ENCODE results near the gene GID8. TPM values are rescaled to one million over a fixed set of nuclear protein-coding genes. Genes with fewer than 3 reads are reported as not detected.

GID8 gene
- total and polyA plus RNA-seq, 12 donors, result 9.4 to 38.5 (median 22.3) TPM

DNA sequence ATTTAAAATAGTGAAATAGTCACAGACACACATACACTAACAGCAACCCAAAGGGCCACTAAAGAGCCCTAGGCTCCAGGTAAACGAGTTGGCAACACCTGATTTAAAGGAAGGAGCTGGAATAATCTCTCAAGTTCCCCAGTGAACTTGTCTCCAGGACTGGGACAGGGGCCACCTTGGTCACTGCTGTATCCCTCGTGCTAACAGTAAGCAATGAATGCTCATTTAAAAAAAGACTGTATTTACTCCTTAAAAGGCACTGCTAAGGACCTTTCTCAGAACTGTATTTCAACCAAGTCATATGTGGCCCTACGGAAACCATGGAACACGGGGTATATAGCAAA lies 12.9 kb upstream of the GID8 start:
- no peaks in the 10 kb centered on the region for H3K36me3 ChIP-seq (replicated peaks in 1 of 2)
- intact Hi-C loops (cut with DNase I), result no loop called here
- H3K27ac ChIP-seq, result peak overlapping the region; percentile 89 to 100 (median 96)
- H3K27me3 ChIP-seq, result no peaks in the 10 kb centered on the region
- peaks cover 46 to 84% of the 10 kb centered on the region in 2 donors for H3K4me1 ChIP-seq (replicated peaks in 1 of 2)
- no peaks in the 10 kb centered on the region for H3K9me3 ChIP-seq (replicated peaks in 1 of 3)
- no peak for TF ChIP-seq POLR2A (IDR thresholded peaks at IDR 0.05)
- TF ChIP-seq, protein P1, sequence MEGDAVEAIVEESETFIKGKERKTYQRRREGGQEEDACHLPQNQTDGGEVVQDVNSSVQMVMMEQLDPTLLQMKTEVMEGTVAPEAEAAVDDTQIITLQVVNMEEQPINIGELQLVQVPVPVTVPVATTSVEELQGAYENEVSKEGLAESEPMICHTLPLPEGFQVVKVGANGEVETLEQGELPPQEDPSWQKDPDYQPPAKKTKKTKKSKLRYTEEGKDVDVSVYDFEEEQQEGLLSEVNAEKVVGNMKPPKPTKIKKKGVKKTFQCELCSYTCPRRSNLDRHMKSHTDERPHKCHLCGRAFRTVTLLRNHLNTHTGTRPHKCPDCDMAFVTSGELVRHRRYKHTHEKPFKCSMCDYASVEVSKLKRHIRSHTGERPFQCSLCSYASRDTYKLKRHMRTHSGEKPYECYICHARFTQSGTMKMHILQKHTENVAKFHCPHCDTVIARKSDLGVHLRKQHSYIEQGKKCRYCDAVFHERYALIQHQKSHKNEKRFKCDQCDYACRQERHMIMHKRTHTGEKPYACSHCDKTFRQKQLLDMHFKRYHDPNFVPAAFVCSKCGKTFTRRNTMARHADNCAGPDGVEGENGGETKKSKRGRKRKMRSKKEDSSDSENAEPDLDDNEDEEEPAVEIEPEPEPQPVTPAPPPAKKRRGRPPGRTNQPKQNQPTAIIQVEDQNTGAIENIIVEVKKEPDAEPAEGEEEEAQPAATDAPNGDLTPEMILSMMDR (IDR thresholded peaks at IDR 0.05), result no peak
- WGBS, 4 donors, result 0 to 2% (median 0%) methylated on average over 4 of the region's 4 CpGs
- H3K4me3 ChIP-seq, result peak overlapping the region in 3 of 4 donors; percentile 84 to 100 (median 95)
- DNase-seq, result no peak

DNA sequence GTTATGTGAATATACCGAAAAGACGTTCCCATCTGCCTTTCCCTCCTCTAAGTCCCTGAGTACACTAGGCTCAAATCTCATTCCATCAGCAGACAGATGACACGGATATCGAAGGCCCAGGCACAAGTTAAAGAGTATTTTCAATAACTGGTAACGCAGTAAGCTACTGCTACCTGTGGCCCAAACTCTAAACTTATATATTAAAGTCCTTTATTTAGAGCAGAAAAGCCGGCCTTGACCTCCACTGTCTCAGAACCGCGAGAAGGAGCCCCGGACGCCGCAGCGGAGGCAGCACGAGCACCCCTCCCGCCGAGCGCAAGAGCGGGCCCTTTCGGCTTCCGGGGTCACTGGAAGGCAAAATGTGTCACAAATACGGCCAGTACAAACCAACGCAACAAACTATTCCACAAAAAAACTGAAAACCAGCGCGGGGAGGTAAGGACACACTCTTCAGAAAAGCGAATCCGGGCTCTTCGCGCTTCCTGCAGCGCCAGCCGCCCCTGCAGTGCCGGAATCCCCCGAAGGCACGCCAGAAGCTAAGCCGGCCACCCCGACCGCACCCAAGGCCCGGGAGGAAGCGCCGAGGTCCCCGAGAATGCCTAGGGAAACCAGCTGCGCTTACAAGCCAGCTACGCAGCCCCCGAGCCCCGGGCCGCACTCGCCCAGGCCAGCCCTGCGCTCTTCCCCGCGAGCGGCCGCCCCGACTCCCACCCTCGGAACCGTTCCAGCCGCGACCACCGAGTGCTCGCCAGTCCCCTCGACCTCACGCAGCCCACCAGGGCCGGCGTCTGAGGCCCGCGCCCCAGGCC lies 12.3 kb upstream of the GID8 start:
- DNase-seq, result peak in 5 of 7 donors; percentile 46 to 61 (median 58)
- Histone ChIP-seq H3K27me3 (no peaks in the 10 kb centered on the region), H3K9me3 (replicated peaks in 1 of 3) (no peaks in the 10 kb centered on the region), H3K4me1 (replicated peaks in 1 of 2) (peaks cover 44 to 80% of the 10 kb centered on the region in 2 donors), H3K27ac (peak overlapping the region; percentile 89 to 100 (median 96)), H3K36me3 (replicated peaks in 1 of 2) (no peaks in the 10 kb centered on the region), H3K4me3 (peak overlapping the region; percentile 25 to 100 (median 90))
- intact Hi-C loops (cut with DNase I), result no loop called here
- peak in 1 of 2 donors; percentile 31 for TF ChIP-seq POLR2A (IDR thresholded peaks at IDR 0.05)
- TF ChIP-seq, protein P1 (IDR thresholded peaks at IDR 0.05), result no peak
- 0% methylated on average over 27 to 63 of the region's 63 CpGs for WGBS, 4 donors

DNA sequence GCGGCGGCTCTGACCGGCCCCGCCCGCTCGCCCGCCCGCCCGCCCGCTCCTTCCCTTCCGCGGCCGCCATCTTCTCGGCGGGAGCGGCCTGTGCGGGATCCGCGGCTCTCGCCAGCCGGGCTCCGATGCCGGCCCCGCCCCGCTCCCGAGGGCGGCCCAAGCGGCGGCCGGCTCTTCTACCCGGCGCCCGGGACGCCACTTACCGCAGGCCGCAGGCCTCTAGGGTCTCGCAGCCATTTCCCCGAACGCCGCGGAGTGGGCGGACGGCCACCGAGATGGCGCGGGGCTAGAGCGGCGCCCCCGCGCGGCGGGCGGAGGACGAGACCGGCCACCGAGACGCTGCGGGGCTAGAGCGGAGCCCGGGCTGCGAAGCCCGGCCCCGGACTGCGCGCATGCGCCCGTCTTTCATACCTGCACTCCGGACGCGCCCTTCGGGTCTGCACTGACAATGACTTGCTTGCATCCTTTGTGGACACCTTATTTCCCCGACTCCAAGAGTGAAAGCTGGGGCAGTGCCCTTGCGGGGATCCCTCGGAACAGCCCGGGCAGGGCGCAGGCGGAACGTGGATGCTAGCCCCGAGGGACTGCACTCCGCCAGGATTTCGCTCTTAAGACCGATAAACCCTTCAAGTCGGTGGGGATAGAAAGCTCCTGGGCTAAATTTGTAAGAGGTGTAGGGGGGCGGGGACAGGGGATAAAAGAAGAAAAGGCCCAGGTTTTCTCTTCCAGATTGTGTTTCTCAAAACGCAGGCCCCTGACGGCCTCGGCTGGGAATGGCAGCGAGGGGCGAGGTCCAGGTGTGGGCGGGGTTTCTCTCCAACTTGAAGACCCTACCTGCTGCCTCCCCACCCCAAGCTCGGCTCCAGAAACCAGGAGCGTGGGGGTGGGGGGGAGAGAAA lies 11.5 kb upstream of the GID8 start, which contains the start of gene DIDO1:
Gene DIDO1, minus strand, starts transcription at position 277 of the 899 bp plus-strand sequence.
- H3K4me3 ChIP-seq, result peak within 1 kb of the TSS; percentile 25 to 100 (median 90)
- WGBS, 4 donors, result 2 to 18% (median 8%) methylated on average over 11 to 92 of the region's 92 CpGs
- intact Hi-C loops (cut with DNase I), result no loop called here
- no peaks in the 10 kb centered on the region for H3K36me3 ChIP-seq (replicated peaks in 1 of 2)
- H3K9me3 ChIP-seq (replicated peaks in 1 of 3), result no peaks in the 10 kb centered on the region
- peak; percentile 62 to 74 for TF ChIP-seq POLR2A (IDR thresholded peaks at IDR 0.05)
- TF ChIP-seq, protein P1 (IDR thresholded peaks at IDR 0.05), result peak; percentile 13 to 85 (median 53)
- DNase-seq, result peak; percentile 81 to 90 (median 86)
- peak within 1 kb of the TSS; percentile 89 to 100 (median 96) for H3K27ac ChIP-seq
- H3K4me1 ChIP-seq (replicated peaks in 1 of 2), result peaks cover 37 to 71% of the 10 kb centered on the region in 2 donors
- no peaks in the 10 kb centered on the region for H3K27me3 ChIP-seq

Data from adrenal gland (tissue), 12 donors.